ENCODE measurements around the gene TRIB2. TPM values are rescaled to one million over a fixed set of nuclear protein-coding genes. Genes with fewer than 3 reads are reported as not detected.

TRIB2 gene
- total and polyA plus RNA-seq, 2 of the 4 experiments (the other 2 are of a cell fraction) = 12.0 to 12.7 TPM

DNA sequence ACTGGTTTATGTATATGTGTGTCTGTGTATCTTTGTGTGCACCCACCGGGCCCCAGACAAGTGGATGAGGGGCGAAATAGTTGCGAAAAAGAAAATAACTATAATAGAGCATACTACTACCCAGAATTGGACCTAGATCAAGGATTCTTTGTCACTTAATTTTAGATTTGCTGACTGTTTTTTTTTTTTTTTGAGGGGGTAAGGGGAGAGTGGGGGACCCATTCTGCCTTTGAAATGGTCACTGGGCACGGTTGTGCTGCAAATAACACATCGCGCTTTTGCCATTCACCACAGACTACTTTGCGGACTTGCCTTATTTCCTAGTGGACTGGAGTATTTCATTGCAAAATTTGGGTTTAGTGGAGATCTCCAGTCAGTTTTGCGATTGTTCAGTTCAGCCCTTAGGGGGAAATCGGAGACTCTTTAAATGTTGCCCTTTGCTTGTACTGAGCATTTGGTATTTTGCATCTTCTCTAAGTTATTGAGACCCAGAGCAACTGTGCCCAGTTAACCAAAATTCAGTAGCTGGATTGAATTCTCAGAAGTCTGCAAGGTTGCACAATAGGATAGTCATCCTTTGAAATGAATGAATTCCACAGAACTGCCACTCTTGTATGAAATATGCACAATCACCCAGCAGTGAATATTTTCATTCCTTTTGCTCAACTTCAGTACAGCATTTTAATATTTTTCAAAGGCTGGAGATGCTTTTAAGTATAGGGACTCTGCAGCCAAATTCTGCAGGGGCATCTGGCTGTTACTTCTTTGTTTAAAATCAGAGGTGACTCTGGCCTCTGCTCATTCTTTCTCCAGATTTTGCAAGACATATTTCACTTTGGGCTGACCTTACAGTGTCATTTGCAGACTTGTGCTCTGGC is 2.9 kb downstream of the TRIB2 start:
- peak overlapping the region; percentile 57 to 86; a peak in 3 of 4 replicates for H4K8ac ChIP-seq (ENCODE audit: low read depth in 2 of 2, low read length in 2 of 2)
- no peak for ATAC-seq (ENCODE audit: low read depth)
- peaks cover 10% of the 10 kb centered on the region; the same call in 1 of the 2 replicates for H3K36me3 ChIP-seq (ENCODE audit: control insufficient read depth, insufficient read depth, low read length)
- peak overlapping the region; percentile 93 for H3K27ac ChIP-seq (ENCODE audit: insufficient read depth, low read length)
- peak overlapping the region; percentile 72 for H2BK120ac ChIP-seq (ENCODE audit: low read depth, low read length)
- peaks cover 40% of the 10 kb centered on the region; the same call in 1 of the 2 replicates for H4K20me1 ChIP-seq (ENCODE audit: insufficient read depth, low read length)
- peak overlapping the region; percentile 43; the same call in 1 of the 2 replicates for H4K91ac ChIP-seq (ENCODE audit: insufficient read depth, low read depth, low read length)
- peak overlapping the region; percentile 76 for H3K4ac ChIP-seq (ENCODE audit: low read depth, low read length)
- peak overlapping the region; percentile 32 for H2AK5ac ChIP-seq (ENCODE audit: low read depth, low read length)
- peak overlapping the region; percentile 92 for H3K4me3 ChIP-seq (ENCODE audit: insufficient read depth, low read depth, low read length)
- peak overlapping the region; percentile 93 for H3K9ac ChIP-seq (ENCODE audit: low read depth, low read length)
- H2AFZ ChIP-seq (replicated peaks; ENCODE audit: low read length, poor library complexity) = peak overlapping the region; percentile 89
- H3K14ac ChIP-seq (replicated peaks; ENCODE audit: low read depth, low read length) = peak overlapping the region; percentile 77
- H3K9me1 ChIP-seq (ENCODE audit: insufficient read depth, low read length) = peaks cover 9% of the 10 kb centered on the region; the same call in 1 of the 2 replicates
- peak overlapping the region; percentile 69; the same call in 1 of the 2 replicates for H3K56ac ChIP-seq (ENCODE audit: extremely low read depth, insufficient read depth, low read length)
- H3K9me3 ChIP-seq (ENCODE audit: control insufficient read depth, insufficient read depth, low read length) = no peaks in the 10 kb centered on the region
- H2BK5ac ChIP-seq (ENCODE audit: low read depth, low read length, poor library complexity, severe bottlenecking) = peak overlapping the region; percentile 78
- ChIA-PET POLR2A (ENCODE audit: unreplicated experiment) (interaction anchor here (0.6 kb wide), 1 partner anchor 211 kb away, joined by 3 read pairs; no protein-coding TSS in a partner anchor), CTCF (interaction anchor here (0.7 to 3.6 kb wide), 5 partner anchors 137 to 288 kb away, joined by 3 to 28 read pairs (median 3); no protein-coding TSS in a partner anchor)
- H3K79me1 ChIP-seq (ENCODE audit: low read depth in 1 of 2, low read length in 2 of 2) = peaks cover 0 to 72% of the 10 kb centered on the region in 2 experiments; a peak in 3 of 4 replicates
- H3K4me1 ChIP-seq (ENCODE audit: control insufficient read depth, insufficient read depth, low read length) = peaks cover 14% of the 10 kb centered on the region
- no TSS peak for BruUV-seq (replicated peaks)
- no peak overlapping the region for H4K5ac ChIP-seq (ENCODE audit: low read depth, low read length)
- TF ChIP-seq MAFK (IDR thresholded peaks at IDR 0.05; ENCODE audit: low read depth, low read length) (0 out of 2 replicates have a peak, but pooled peaks have one; percentile 27), FOS (IDR thresholded peaks at IDR 0.05; ENCODE audit: low read depth, low read length) (no peak), BHLHE40 (IDR thresholded peaks at IDR 0.05; ENCODE audit: low read depth, low read length) (no peak), USF2 (IDR thresholded peaks at IDR 0.05; ENCODE audit: low read depth, low read length) (no peak), RAD21 (IDR thresholded peaks at IDR 0.05; ENCODE audit: low read length) (no peak), NFE2L2 (IDR thresholded peaks at IDR 0.05; ENCODE audit: low read depth, low read length) (0 out of 2 replicates have a peak, but pooled peaks have one; percentile 16), CEBPB (IDR thresholded peaks at IDR 0.05; ENCODE audit: low read depth, low read length) (peak; percentile 98), RFX5 (IDR thresholded peaks at IDR 0.05; ENCODE audit: low read depth, low read length) (no peak)
- H3K4me2 ChIP-seq (ENCODE audit: low read depth, low read length) = peak overlapping the region; percentile 99
- WGBS, 2 experiments (ENCODE audit: extremely low coverage in 2 of 2, insufficient read length in 1 of 2) = no CpG with 5 or more reads among the region's 9 CpGs
- H3K23ac ChIP-seq (ENCODE audit: low read depth, low read length) = peak overlapping the region; percentile 85
- dilution Hi-C loops (cut with HindIII; ENCODE audit: low sequenced_read_pairs, unreplicated experiment) = no loop called here
- peak overlapping the region; percentile 70 for H3K18ac ChIP-seq (ENCODE audit: low read depth, low read length)
- 0 out of 2 replicates have a peak overlapping the region, but pooled peaks have one; percentile 17 for H2BK20ac ChIP-seq (ENCODE audit: low read depth, low read length)
- in situ Hi-C loops (cut with MboI; ENCODE audit: low sequenced_read_pairs) = loop anchor here (5.0 to 10.0 kb wide), 6 partner anchors 288 to 887 kb away; no protein-coding TSS in a partner anchor
- H2AK9ac ChIP-seq (replicated peaks; ENCODE audit: low read depth, low read length, poor library complexity) = peak overlapping the region; percentile 13
- DNase-seq = peak; percentile 64
- intact Hi-C loops (cut with micrococcal nuclease) = loop anchor here (1.0 to 5.0 kb wide), 6 partner anchors 162 to 712 kb away; no protein-coding TSS in a partner anchor
- no peaks in the 10 kb centered on the region for H3K27me3 ChIP-seq (ENCODE audit: control insufficient read depth, insufficient read depth, low read length)
- H2BK15ac ChIP-seq (ENCODE audit: low read depth, low read length) = peak overlapping the region; percentile 33; the same call in 1 of the 3 replicates
